Retinal pigment epithelial cell (primary cell): ENCODE results near the gene MCAT.

Experiments used
- DNase-seq: peaks from one replicate; pipeline ENCODE4 v3.0.0-alpha.2; 2010; ENCODE audit warnings: low read depth
- H3K4me3 ChIP-seq: 2 replicates; pipeline ENCODE4 v1.5.1; 2011; ENCODE audit warnings: mild to moderate bottlenecking, low read length, control low read depth, moderate library complexity
- CTCF ChIP-seq: conservative IDR thresholded peaks from 2 replicates; pipeline ENCODE4 v1.5.1; 2011; ENCODE audit warnings: low read depth, low read length, control low read depth, inconsistent platforms

The MCAT gene

GRCh38 chr22:43129426-43130425 is 13.5 kb downstream of the MCAT start:
- DNase-seq: no peak
- no peak for TF ChIP-seq CTCF
- H3K4me3 ChIP-seq: no peak overlapping the region

- TF ChIP-seq CTCF: no peak
- DNase-seq: no peak
- H3K4me3 ChIP-seq: no peak overlapping the region
These were observed 14.2 kb downstream of the MCAT start for GRCh38 chr22:43128928-43129424.

GRCh38 chr22:43128116-43128515 is 15.1 kb downstream of the MCAT start:
- DNase-seq: no peak
- no peak overlapping the region for H3K4me3 ChIP-seq
- no peak for TF ChIP-seq CTCF

- no peak for TF ChIP-seq CTCF
- DNase-seq: no peak
- no peak overlapping the region for H3K4me3 ChIP-seq
These were observed 15.9 kb downstream of the MCAT start for GRCh38 chr22:43127166-43127908.

GRCh38 chr22:43126501-43127165 is 16.6 kb downstream of the MCAT start:
- H3K4me3 ChIP-seq: no peak overlapping the region
- DNase-seq: peak; percentile 46
- no peak for TF ChIP-seq CTCF

- no peak overlapping the region for H3K4me3 ChIP-seq
- no peak for DNase-seq
- TF ChIP-seq CTCF: no peak
These were observed 24.2 kb downstream of the MCAT start for GRCh38 chr22:43118953-43119458.
